ENCODE data around the gene DOCK8.
"Not testable (repeated sequence)": the region's sequence is repeated elsewhere in the genome, so short reads cannot be mapped to it uniquely, and the experiment has no call there.

The DOCK8 gene

DNA sequence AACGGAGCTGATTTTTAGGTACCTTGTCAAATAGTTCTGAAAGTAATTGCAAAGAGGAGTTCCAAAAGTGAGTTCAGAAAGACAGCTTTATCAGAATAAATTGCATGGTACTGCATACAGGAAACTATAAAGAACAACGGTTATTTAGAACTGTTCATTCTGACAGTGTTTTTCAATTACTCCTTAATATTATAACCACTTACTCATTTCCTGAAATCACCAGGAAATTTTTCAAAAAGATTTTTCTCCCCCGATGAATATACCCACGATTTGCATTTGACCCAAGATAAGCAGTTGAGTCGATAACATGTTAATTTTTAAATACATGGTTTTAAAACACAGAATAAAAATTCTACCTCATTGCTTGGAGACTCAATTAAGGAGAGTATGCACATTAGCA is 9.4 kb downstream of the DOCK8 start:
- TF ChIP-seq, protein P1, sequence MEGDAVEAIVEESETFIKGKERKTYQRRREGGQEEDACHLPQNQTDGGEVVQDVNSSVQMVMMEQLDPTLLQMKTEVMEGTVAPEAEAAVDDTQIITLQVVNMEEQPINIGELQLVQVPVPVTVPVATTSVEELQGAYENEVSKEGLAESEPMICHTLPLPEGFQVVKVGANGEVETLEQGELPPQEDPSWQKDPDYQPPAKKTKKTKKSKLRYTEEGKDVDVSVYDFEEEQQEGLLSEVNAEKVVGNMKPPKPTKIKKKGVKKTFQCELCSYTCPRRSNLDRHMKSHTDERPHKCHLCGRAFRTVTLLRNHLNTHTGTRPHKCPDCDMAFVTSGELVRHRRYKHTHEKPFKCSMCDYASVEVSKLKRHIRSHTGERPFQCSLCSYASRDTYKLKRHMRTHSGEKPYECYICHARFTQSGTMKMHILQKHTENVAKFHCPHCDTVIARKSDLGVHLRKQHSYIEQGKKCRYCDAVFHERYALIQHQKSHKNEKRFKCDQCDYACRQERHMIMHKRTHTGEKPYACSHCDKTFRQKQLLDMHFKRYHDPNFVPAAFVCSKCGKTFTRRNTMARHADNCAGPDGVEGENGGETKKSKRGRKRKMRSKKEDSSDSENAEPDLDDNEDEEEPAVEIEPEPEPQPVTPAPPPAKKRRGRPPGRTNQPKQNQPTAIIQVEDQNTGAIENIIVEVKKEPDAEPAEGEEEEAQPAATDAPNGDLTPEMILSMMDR (IDR thresholded peaks at IDR 0.05; ENCODE audit: unreplicated experiment in 3 of 3) = no peak
- Mint-ChIP-seq H3K27ac (no peak overlapping the region), H3K4me1 (peaks cover 3% of the 10 kb centered on the region), H3K4me3 (no peak overlapping the region), H3K36me3 (ENCODE audit: low read depth) (no peaks in the 10 kb centered on the region), H3K27me3 (ENCODE audit: low read depth) (peaks cover 11% of the 10 kb centered on the region), H3K9me3 (peaks cover under 1% of the 10 kb centered on the region)

- Mint-ChIP-seq H3K4me3 (no peak overlapping the region), H3K36me3 (ENCODE audit: low read depth) (no peaks in the 10 kb centered on the region), H3K27ac (no peak overlapping the region), H3K9me3 (peaks cover 5% of the 10 kb centered on the region), H3K4me1 (peaks cover 3% of the 10 kb centered on the region), H3K27me3 (ENCODE audit: low read depth) (peaks cover 11% of the 10 kb centered on the region)
- TF ChIP-seq, protein P1 (IDR thresholded peaks at IDR 0.05; ENCODE audit: unreplicated experiment in 3 of 3) = no peak
Measured at GRCh38 chr9:224582-225520, 10.2 kb downstream of the DOCK8 start.

- Mint-ChIP-seq H3K4me1 (peaks cover 3% of the 10 kb centered on the region), H3K4me3 (no peak overlapping the region), H3K27ac (no peak overlapping the region), H3K36me3 (ENCODE audit: low read depth) (no peaks in the 10 kb centered on the region), H3K9me3 (peaks cover 5% of the 10 kb centered on the region), H3K27me3 (ENCODE audit: low read depth) (no peaks in the 10 kb centered on the region)
- TF ChIP-seq, protein P1 (IDR thresholded peaks at IDR 0.05; ENCODE audit: unreplicated experiment in 3 of 3) = no peak
Measured at GRCh38 chr9:227860-228259, 13.2 kb downstream of the DOCK8 start.

DNA sequence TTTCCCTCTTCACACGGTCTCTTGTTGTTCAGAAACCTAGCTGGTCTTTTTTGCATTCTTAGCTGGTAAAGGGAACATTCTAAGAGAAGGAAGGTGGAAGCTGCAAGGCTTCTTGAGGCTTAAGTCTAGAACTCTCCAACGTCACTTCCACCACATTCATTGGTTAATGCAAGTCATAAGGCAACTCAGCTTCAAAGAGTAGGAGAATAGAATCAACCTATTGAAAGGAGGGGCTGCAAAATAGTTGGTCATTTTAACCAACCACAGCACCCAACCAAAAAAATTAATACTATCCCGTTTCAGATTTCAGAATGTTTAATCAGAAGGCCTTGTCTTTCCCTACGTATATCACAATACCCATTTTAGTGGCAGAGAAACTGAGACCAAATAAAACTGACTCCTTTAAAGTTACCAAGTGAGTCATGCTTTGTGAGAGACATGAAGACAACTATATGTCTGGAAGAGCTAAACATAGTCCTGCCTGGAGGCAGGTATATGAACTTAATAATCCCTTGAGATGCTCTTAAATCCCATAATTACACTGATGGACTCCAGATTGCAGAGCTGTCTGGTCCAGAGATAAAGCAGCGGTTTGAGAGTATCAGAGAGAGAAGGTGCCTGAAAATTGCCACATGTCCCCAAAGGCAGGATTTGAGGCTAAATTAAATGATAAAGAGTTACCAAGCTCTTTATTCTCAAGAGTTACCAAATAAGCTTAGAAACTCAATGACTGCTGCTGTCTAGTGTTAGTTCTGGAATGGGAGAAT is 14.4 kb downstream of the DOCK8 start:
- peaks cover 6% of the 10 kb centered on the region for H3K9me3 Mint-ChIP-seq
- H3K27ac Mint-ChIP-seq = no peak overlapping the region
- H3K4me1 Mint-ChIP-seq = peaks cover 3% of the 10 kb centered on the region
- no peaks in the 10 kb centered on the region for H3K27me3 Mint-ChIP-seq (ENCODE audit: low read depth)
- no peak overlapping the region for H3K4me3 Mint-ChIP-seq
- TF ChIP-seq, protein P1 (IDR thresholded peaks at IDR 0.05; ENCODE audit: unreplicated experiment in 3 of 3) = no peak
- no peaks in the 10 kb centered on the region for H3K36me3 Mint-ChIP-seq (ENCODE audit: low read depth)

- H3K4me1 Mint-ChIP-seq; H3K4me3 Mint-ChIP-seq; H3K27me3 Mint-ChIP-seq (ENCODE audit: low read depth); H3K36me3 Mint-ChIP-seq (ENCODE audit: low read depth); H3K27ac Mint-ChIP-seq: not testable (repeated sequence)
- peaks cover 17% of the 10 kb centered on the region for H3K9me3 Mint-ChIP-seq
Measured at GRCh38 chr9:231625-232024, 17.0 kb downstream of the DOCK8 start.

DNA sequence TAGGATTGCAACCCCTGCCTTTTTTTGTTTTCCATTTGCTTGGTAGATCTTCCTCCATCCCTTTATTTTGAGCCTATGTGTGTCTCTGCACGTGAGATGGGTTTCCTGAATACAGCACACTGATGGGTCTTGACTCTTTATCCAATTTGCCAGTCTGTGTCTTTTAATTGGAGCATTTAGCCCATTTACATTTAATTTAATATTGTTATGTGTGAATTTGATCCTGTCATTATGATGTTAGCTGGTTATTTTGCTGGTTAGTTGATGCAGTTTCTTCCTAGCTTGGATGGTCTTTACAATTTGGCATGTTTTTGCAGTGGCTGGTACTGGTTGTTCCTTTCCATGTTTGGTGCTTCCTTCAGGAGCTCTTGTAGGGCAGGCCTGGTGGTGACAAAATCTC is 19.0 kb downstream of the DOCK8 start:
- H3K27ac Mint-ChIP-seq; H3K27me3 Mint-ChIP-seq (ENCODE audit: low read depth); H3K36me3 Mint-ChIP-seq (ENCODE audit: low read depth); H3K4me3 Mint-ChIP-seq; H3K4me1 Mint-ChIP-seq: not testable (repeated sequence)
- peaks cover 20% of the 10 kb centered on the region for H3K9me3 Mint-ChIP-seq
